Activated CD8-positive, alpha-beta memory T cell treated with anti-CD3 and anti-CD28 coated beads for 36 hours (primary cell): Measurements from ENCODE around the gene TTC22. TPM values are rescaled to one million over a fixed set of nuclear protein-coding genes. Genes with fewer than 3 reads are reported as not detected.

ENCODE experiments used
- CTCF ChIA-PET: fragments of 350-600 bp; sonication (Branson Sonifier 250); formaldehyde crosslinking; loops from one replicate; lab custom pipeline; 2021; ENCODE audit warnings: antibody characterized with exemption; lab: Charles Lee
- POLR2A ChIA-PET: fragments of 350-600 bp; sonication (Branson Sonifier 250); formaldehyde crosslinking; loops from one replicate; lab custom pipeline; 2021; ENCODE audit warnings: antibody characterized with exemption; lab: Charles Lee
- total RNA-seq, 2 experiments: library from RNA; stranded (reverse); gene quantifications; one replicate each; pipeline ENCODE4 v1.2.3, GENCODE V29; 2021

TTC22 gene
- total RNA-seq, 2 experiments from 2014 or later = 1.6 to 2.1 TPM

GRCh38 chr1:54835131-54835898 is 34.2 kb upstream of the TTC22 start:
- ChIA-PET CTCF (no interaction called here), POLR2A (no interaction called here)

- ChIA-PET POLR2A (no interaction called here), CTCF (no interaction called here)
These were observed 33.0 kb upstream of the TTC22 start for GRCh38 chr1:54834007-54834541.

- POLR2A ChIA-PET = no interaction called here
- CTCF ChIA-PET = no interaction called here
These were observed 32.0 kb upstream of the TTC22 start for GRCh38 chr1:54833121-54833520.

GRCh38 chr1:54826226-54826816 is 25.2 kb upstream of the TTC22 start:
- CTCF ChIA-PET = no interaction called here
- POLR2A ChIA-PET = no interaction called here

- ChIA-PET CTCF (no interaction called here), POLR2A (no interaction called here)
These were observed 24.6 kb upstream of the TTC22 start for GRCh38 chr1:54825696-54826095.

GRCh38 chr1:54823670-54824069 is 22.5 kb upstream of the TTC22 start:
- CTCF ChIA-PET = no interaction called here
- POLR2A ChIA-PET = no interaction called here

- CTCF ChIA-PET = no interaction called here
- POLR2A ChIA-PET = no interaction called here
These were observed 18.6 kb upstream of the TTC22 start for GRCh38 chr1:54819733-54820132.

- CTCF ChIA-PET = no interaction called here
- POLR2A ChIA-PET = no interaction called here
These were observed 18.0 kb upstream of the TTC22 start for GRCh38 chr1:54819195-54819536.

- POLR2A ChIA-PET = no interaction called here
- CTCF ChIA-PET = interaction anchor here (0.6 kb wide), 1 partner anchor 151 kb away, joined by 3 read pairs; no protein-coding TSS in a partner anchor
These were observed 17.5 kb upstream of the TTC22 start for GRCh38 chr1:54818461-54819194.

- ChIA-PET POLR2A (no interaction called here), CTCF (interaction anchor here (0.7 kb wide), 1 partner anchor 57 kb away, joined by 4 read pairs; no protein-coding TSS in a partner anchor)
These were observed 15.8 kb upstream of the TTC22 start for GRCh38 chr1:54816951-54817350.

- POLR2A ChIA-PET = no interaction called here
These were observed 15.0 kb upstream of the TTC22 start for GRCh38 chr1:54816130-54816529.

GRCh38 chr1:54815086-54815876 is 14.2 kb upstream of the TTC22 start:
- ChIA-PET POLR2A (interaction anchor here (0.7 kb wide), 1 partner anchor 8 kb away, joined by 3 read pairs; no protein-coding TSS in a partner anchor), CTCF (interaction anchor here (1.4 kb wide), 1 partner anchor 143 kb away, joined by 5 read pairs; no protein-coding TSS in a partner anchor)

More at GRCh38 chr1:54816130-54816529, 15.0 kb upstream of the TTC22 start:
- CTCF ChIA-PET = no interaction called here

- CTCF ChIA-PET = interaction anchor here (1.4 kb wide), 1 partner anchor 143 kb away, joined by 5 read pairs; no protein-coding TSS in a partner anchor
- POLR2A ChIA-PET = no interaction called here
These were observed 13.4 kb upstream of the TTC22 start for GRCh38 chr1:54814571-54814970.

- ChIA-PET POLR2A (no interaction called here), CTCF (interaction anchor here (1.1 to 1.4 kb wide), 3 partner anchors 142 to 324 kb away, joined by 3 to 5 read pairs (median 3); no protein-coding TSS in a partner anchor)
These were observed 13.0 kb upstream of the TTC22 start for GRCh38 chr1:54814126-54814498.

GRCh38 chr1:54813485-54814125 is 12.5 kb upstream of the TTC22 start:
- CTCF ChIA-PET = interaction anchor here (1.1 to 1.4 kb wide), 3 partner anchors 142 to 324 kb away, joined by 3 to 5 read pairs (median 3); no protein-coding TSS in a partner anchor

GRCh38 chr1:54812801-54813484 is 11.8 kb upstream of the TTC22 start:
- CTCF ChIA-PET = interaction anchor here (1.0 to 1.2 kb wide), 3 partner anchors 22 to 323 kb away, joined by 3 read pairs; no protein-coding TSS in a partner anchor
- POLR2A ChIA-PET = interaction anchor here (0.7 kb wide), 1 partner anchor 10 kb away, joined by 5 read pairs; no protein-coding TSS in a partner anchor

More at GRCh38 chr1:54813485-54814125, 12.5 kb upstream of the TTC22 start:
- POLR2A ChIA-PET = no interaction called here
